WI38 (cell line): ENCODE results near the gene TSHZ2.
"Not testable (repeated sequence)": the region's sequence is repeated elsewhere in the genome, so short reads cannot be mapped to it uniquely, and the experiment has no call there.

Experiments
- H3K4me3 ChIP-seq: 2 replicates; pipeline ENCODE4 v1.5.1; 2011; ENCODE audit warnings: low read depth, mild to moderate bottlenecking, control low read depth, low read length
- TF ChIP-seq, protein P1 (sequence below): IDR thresholded peaks from 2 replicates; pipeline ENCODE4 v1.5.1; 2012; ENCODE audit warnings: low read depth, mild to moderate bottlenecking, control low read depth, low read length

Gene TSHZ2

DNA sequence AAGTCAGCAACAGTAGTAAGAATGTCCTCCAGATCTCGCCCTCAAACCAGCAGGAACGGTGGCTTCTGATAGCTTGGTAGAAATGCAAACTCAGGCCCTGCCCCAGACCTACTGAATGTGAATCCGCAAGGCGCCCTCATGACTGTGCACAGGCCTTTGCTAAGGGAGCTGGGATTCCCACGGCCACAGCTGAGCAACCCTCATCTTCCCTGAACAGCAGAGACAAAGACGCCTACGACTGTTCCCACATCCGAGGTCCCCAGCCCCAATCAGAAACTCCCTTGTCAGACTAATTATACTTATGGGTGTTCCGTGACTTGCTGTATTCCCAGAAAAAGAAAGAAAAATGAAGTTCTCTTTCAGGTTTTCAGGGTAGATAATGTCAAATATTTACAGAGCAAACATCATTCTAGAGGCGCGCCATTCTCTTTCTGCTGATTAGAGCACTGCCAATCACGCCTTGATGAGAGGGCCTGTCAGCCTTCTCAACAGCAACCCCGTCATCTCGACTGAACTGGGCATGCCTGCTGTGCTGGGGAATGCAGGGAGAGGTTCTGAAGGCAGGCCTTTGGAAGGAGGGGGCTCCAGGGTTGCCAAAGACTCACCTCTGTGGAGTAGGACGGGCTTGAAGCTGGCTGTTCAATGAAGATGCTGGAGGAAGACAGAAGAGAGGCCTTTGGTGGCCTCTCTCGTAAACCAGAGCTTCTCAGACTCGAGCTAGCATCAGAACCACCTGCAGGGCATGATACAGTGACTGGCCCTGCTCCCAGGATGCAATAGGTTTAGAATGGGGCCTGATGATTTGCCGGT, 541.5 kb downstream of the TSHZ2 start:
- TF ChIP-seq, protein P1, sequence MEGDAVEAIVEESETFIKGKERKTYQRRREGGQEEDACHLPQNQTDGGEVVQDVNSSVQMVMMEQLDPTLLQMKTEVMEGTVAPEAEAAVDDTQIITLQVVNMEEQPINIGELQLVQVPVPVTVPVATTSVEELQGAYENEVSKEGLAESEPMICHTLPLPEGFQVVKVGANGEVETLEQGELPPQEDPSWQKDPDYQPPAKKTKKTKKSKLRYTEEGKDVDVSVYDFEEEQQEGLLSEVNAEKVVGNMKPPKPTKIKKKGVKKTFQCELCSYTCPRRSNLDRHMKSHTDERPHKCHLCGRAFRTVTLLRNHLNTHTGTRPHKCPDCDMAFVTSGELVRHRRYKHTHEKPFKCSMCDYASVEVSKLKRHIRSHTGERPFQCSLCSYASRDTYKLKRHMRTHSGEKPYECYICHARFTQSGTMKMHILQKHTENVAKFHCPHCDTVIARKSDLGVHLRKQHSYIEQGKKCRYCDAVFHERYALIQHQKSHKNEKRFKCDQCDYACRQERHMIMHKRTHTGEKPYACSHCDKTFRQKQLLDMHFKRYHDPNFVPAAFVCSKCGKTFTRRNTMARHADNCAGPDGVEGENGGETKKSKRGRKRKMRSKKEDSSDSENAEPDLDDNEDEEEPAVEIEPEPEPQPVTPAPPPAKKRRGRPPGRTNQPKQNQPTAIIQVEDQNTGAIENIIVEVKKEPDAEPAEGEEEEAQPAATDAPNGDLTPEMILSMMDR, result no peak
- H3K4me3 ChIP-seq, result no peak overlapping the region

DNA sequence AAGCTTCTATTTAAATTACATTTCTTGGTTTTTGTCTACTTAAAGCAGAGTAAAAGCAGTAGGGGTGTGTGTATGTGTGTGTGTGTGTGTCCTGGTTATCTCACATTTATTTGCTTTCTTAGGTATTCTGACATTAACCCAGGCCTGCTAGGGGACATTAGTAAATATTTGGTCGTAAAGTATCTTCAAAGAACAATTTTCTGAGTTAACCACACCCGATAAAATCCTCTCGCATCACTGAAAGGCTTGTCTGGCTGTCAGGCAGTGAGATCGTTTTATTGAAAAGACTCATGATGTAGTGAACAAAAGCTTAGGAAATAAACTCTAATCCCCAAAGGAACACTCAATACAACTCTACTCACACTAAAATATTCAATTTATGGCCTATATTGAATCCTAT, 543.6 kb downstream of the TSHZ2 start:
- H3K4me3 ChIP-seq, result no peak overlapping the region
- TF ChIP-seq, protein P1, result no peak

DNA sequence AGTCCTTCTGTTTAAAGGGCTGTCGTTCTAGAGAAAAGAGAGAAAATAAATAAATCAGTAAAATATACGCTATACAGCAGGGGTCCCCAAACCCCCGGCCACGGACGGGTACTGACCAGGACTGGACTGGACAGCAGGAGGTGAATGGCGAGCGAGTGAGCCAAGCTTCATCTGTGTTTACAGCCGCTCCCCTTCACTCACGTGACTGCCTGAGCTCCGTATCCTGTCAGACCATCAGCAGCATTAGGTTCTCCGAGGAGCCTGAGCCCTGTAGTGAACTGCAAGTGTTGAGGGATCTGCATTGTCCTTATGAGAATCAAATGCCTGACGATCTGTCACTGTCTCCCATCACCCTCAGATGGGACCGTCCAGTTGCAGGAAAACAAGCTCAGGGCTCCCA, 545.0 kb downstream of the TSHZ2 start:
- no peak overlapping the region for H3K4me3 ChIP-seq
- TF ChIP-seq, protein P1, result no peak

DNA sequence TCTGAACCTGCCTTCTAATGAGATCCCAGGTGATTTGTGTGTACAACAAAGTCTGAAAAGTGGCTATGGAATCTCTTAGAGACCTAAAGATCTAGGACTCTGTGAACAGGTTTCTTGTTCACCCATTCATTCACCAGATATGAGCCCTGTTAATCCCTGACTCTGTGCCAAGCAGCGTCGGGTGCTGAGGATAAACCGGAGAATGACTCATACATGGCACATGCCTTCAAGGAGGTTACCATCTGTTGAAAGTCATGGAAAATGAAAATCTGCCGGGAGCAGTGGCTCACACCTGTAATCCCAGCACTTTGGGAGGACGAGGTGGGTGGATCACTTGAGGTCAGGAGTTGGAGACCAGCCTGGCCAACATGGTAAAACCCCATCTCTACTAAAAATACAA, 549.3 kb downstream of the TSHZ2 start:
- H3K4me3 ChIP-seq, result not testable (repeated sequence)

DNA sequence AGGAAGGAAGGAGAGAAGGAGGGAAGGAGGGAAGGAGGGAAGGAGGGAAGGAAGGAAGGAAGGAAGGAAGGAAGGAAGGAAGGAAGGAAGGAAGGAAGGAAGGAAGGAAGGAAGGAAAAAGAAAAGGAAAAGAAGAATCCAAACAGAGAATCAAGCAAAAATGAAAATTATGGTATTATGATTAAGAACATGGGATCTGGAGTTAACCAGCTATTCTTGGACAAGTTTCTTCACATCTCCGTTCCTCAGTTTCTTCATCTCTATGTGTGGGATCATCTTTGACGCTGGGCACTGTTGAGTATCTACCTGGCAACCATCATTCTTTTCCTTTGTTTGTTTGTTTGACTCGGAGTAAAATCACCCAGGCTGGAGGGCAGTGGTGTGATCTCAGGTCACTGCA, 549.9 kb downstream of the TSHZ2 start:
- H3K4me3 ChIP-seq, result no peak overlapping the region
- TF ChIP-seq, protein P1, result no peak

DNA sequence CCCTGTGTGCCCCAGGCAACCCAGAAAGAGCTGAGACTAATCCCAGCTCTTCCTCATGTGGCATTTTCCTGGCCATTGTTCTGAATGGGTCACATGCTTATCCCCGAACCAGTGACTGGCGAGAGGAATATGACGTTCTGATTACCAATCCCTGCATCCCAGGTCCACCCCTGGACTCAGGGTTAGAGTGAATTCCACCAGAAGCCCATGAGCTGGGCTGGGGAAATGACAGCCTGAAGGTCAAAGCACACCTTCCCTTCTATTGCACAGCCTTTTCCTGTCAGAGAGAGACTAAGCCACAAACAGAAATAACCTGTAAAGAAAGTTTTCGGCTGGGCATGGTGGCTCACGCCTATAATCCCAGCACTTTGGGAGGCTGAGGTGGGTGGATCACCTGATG, 550.5 kb downstream of the TSHZ2 start:
- H3K4me3 ChIP-seq, result no peak overlapping the region
- TF ChIP-seq, protein P1, result no peak

DNA sequence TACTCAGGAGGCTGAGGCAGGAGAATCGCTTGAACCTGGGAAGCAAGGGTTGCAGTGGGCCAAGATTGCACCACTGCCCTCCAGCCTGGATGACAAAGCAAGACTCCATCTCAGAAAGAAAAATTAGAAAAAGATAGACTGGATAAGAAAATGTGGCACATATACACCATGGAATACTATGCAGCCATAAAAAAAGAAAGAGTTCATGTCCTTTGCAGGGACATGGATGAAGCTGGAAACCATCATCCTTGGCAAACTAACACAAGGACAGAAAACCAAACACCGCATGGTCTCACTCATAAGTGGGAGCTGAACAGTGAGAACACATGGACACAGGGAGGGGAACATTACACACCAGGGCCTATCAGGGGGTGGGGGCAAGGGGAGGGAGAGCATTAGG, 551.5 kb downstream of the TSHZ2 start:
- H3K4me3 ChIP-seq, result not testable (repeated sequence)

DNA sequence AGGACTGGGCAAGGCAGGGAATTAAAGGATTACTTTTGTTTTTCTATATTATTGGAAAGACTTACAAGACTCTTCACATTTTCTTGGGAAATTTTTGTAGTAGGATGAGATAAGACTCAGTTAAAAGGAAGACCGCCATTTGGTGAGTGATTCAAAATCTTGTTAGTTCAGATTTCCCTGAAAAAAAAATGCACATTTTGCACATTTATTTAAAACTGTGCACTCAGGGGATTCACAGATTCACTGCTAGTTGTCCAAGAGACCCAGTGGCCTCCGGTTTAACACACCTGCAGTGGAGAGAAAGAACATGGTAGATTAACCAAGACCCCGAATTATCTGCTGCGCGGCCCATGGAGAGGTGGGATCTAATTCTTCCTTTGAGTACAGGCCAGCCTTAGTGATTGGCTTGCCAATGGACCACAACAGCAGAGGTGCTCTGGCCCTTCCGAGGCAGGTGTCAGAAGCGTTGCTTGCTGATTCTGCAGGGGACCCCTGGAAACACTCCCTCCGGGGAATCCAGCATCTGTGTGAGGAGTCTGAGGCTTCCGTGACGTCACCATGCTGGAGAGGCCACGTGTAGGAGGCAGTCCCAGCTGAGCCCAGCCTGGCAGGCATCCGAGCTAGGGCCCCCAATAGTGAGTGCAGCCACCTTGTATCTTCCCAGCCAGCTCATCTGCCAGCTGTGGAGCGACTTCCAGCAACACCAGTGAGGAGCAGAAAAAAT, 552.6 kb downstream of the TSHZ2 start:
- TF ChIP-seq, protein P1, result no peak
- H3K4me3 ChIP-seq, result no peak overlapping the region
